IPS-15b (cell line): ENCODE measurements around the gene VSIG2.

Source experiments
- H3K27me3 ChIP-seq: one replicate; pipeline ENCODE4 v1.6.1; 2013; ENCODE audit warnings: low read length; ENCODE audit not compliant: control insufficient read depth, insufficient read depth
- H3K36me3 ChIP-seq: one replicate; pipeline ENCODE4 v1.6.1; 2013; ENCODE audit warnings: low read length; ENCODE audit not compliant: control insufficient read depth, insufficient read depth
- H3K4me1 ChIP-seq: one replicate; pipeline ENCODE4 v1.6.1; 2013; ENCODE audit warnings: mild to moderate bottlenecking, low read length; ENCODE audit not compliant: control insufficient read depth, insufficient read depth
- H3K4me3 ChIP-seq: one replicate; pipeline ENCODE4 v1.5.1; 2013; ENCODE audit warnings: low read depth, low read length
- H3K9ac ChIP-seq: one replicate; pipeline ENCODE4 v1.6.1; 2013; ENCODE audit warnings: low read depth, mild to moderate bottlenecking, low read length
- H3K9me3 ChIP-seq: one replicate; pipeline ENCODE4 v1.6.1; 2013; ENCODE audit warnings: mild to moderate bottlenecking, low read length; ENCODE audit not compliant: control insufficient read depth, insufficient read depth

VSIG2 gene

DNA sequence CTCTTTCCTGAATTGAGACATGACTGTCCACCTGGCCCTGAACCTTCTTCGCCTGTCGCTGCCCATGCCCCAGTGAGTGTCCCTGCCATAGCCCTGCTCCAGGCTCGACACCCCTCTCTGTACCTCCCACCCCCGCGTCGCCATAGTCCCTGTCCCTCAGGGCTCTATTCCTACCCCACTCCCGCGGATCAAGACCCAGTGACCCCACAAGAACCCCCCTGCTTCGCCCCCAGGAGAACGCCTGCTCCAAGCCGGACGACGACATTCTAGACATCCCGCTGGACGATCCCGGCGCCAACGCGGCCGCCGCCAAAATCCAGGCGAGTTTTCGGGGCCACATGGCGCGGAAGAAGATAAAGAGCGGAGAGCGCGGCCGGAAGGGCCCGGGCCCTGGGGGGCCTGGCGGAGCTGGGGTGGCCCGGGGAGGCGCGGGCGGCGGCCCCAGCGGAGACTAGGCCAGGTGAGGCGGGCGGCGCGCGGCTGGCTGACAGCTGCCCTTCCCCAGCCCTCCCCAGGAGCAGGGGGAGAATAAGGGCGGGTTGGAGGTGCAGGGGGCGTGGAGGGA is 6.7 kb downstream of the VSIG2 start:
- Histone ChIP-seq H3K4me3 (peak overlapping the region; percentile 85), H3K9me3 (no peaks in the 10 kb centered on the region), H3K9ac (no peak overlapping the region), H3K27me3 (peaks cover 95% of the 10 kb centered on the region), H3K36me3 (no peaks in the 10 kb centered on the region), H3K4me1 (peaks cover 9% of the 10 kb centered on the region)

DNA sequence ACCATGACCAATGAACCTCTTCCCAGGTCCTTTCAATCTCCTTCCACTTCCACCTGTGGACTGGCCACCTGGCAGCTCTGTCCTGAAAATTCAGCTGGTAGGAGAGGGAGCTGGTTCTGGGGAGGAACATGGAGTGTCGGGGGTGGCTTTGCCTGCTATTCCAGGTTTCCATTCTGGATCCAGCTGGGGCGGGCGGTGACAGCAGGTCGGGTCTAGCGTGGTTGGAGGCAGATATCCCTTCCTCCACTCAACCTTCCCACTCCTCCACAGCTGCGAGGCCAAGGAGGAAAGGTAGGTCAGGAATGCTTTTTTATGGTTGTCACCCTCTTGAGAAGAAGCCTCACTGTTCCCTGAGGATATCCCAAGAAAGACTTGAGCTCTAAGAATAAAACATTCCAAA is 9.0 kb downstream of the VSIG2 start:
- no peaks in the 10 kb centered on the region for H3K9me3 ChIP-seq
- peaks cover 91% of the 10 kb centered on the region for H3K27me3 ChIP-seq
- peaks cover 12% of the 10 kb centered on the region for H3K4me1 ChIP-seq
- H3K4me3 ChIP-seq: peak overlapping the region; percentile 1
- no peak overlapping the region for H3K9ac ChIP-seq
- H3K36me3 ChIP-seq: no peaks in the 10 kb centered on the region

DNA sequence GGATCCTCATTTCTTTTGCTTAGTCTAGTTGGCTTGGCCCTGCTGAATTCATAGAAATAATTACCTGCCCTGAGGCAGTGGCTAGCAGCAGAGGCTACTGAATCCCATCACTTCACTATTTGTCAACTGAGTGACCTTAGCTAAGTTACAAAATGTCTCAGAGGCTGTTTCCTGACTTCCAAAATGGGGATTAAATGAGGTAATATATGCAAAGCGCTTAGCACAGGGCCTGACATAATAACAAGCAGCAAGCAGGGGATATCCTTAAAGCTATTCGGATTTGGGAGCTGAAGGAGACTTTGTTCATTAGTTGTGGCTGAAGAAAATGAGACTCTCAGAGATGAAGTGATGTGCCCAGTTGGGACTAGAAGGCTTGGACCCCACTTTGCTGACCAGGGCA is 9.5 kb downstream of the VSIG2 start:
- Histone ChIP-seq H3K4me3 (no peak overlapping the region), H3K27me3 (peaks cover 91% of the 10 kb centered on the region), H3K36me3 (no peaks in the 10 kb centered on the region)

DNA sequence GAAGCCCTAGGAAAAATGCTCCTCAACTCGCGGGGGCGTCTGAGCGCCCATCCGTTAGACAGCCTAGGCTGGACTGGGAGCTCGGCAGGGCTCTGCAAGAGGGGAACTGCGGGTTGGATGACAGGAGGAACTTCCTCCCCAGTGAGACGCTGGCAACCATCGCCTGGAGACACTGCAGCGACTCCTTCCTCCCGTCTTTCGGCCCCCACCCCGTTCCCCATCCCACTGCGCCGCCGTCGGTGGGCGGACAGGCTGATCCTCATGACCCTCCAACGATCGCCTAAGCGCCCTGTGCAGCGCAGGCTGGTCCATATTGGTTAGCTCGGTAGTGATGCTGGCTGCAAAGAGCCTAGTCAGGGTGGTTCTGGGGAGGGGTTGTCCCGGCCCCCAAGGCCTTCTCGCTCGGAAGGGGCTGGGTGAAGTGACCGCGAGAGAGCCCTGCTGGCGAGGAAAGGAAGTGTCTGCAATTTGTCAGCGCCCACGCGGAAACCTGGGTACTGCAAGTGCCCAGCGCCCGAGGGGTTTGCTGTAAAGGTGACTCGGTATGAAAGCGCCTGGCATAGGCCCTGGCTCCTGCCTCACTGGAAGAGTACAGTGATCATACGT is 11.7 kb downstream of the VSIG2 start:
- Histone ChIP-seq H3K9ac (no peak overlapping the region), H3K36me3 (no peaks in the 10 kb centered on the region), H3K4me1 (peaks cover 3% of the 10 kb centered on the region), H3K9me3 (no peaks in the 10 kb centered on the region), H3K27me3 (peaks cover 96% of the 10 kb centered on the region), H3K4me3 (peak overlapping the region; percentile 74)

More for the DNA sequence above, 9.5 kb downstream of the VSIG2 start:
- no peaks in the 10 kb centered on the region for H3K9me3 ChIP-seq
- no peak overlapping the region for H3K9ac ChIP-seq
- peaks cover 9% of the 10 kb centered on the region for H3K4me1 ChIP-seq

- peaks cover 3% of the 10 kb centered on the region for H3K4me1 ChIP-seq
- no peaks in the 10 kb centered on the region for H3K36me3 ChIP-seq
- H3K4me3 ChIP-seq: peak within 1 kb of the TSS; percentile 74
- H3K9ac ChIP-seq: no peak within 1 kb of the TSS
- no peaks in the 10 kb centered on the region for H3K9me3 ChIP-seq
- H3K27me3 ChIP-seq: peaks cover 96% of the 10 kb centered on the region
These were observed 12.4 kb downstream of the VSIG2 start, which contains the start of gene NRGN for GRCh38 chr11:124739479-124740276. Gene NRGN (plus strand): TSS chr11:124739942. CDS start chr11:124740085, 143 bp downstream.

DNA sequence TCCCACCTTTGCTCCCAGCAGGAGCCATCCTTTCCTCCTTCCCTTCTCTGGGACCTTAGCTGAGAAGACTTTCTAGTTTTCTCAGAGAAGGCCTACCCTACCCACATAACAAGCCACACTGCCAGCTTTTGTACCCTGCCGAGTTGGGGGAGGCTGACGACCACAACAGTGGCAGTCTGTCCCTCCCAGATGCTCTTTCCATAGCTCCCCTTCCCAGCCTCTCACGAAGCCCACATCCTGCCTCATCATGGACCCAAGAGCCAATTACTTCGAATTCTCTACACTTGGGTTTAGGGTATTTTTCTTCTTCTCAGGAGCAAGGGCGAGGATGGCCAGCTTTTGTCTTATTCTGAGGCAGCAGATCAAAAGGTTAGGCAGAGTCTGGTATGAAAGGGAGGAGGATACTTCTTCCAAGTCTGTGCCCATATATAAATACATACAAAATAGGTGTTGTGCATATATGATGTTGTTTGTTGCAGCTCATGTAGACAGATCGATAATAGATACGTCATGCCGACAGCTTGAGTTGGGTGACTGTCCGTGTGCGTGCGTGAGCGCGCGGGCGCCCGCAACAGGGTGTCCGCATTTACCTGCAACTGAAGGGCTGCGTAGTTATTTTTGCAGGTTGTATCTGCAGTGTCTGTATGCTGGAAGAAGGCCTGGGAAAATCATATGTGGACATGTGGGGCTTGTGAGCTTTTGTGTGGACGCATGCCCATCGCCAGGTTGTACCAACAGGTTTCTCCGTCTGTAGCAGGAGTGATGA is 13.2 kb downstream of the VSIG2 start:
- peak overlapping the region; percentile 74 for H3K4me3 ChIP-seq
- H3K9ac ChIP-seq: no peak overlapping the region
- H3K4me1 ChIP-seq: peaks cover 3% of the 10 kb centered on the region
- peaks cover 96% of the 10 kb centered on the region for H3K27me3 ChIP-seq
- H3K36me3 ChIP-seq: no peaks in the 10 kb centered on the region
- no peaks in the 10 kb centered on the region for H3K9me3 ChIP-seq

DNA sequence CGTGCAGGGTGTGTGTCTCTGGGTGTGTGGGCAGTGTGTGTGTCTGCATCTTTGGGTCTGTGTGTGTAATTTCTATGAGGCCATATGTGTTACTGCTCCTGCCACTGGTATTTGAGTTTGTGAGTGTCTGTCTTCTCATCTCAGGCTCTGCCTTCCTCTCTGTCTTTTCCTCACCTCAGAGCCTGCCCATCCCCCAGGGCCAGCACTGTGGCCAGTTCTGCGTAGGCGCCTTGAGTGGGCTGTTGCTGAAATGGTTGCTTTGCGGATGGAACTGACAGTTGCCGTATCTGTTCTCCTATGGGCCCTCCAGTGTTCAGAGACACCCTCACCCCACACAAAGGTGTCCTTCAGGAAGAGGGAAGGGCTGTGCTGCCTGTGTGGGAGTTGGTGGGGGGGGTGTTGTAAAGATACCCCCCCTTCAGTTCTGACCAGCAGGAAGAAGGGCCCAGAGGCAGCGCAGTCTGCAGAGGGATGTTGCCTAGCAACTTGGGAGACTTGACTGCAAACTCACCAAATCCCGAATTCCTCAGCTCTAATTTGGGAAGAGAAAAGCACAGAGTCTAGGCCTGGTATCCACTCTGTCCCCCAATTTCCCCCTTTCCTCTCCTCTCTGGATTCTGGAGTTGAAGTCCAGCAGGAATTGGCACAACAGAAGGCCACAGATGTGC is 14.3 kb downstream of the VSIG2 start:
- H3K9ac ChIP-seq: no peak overlapping the region
- no peaks in the 10 kb centered on the region for H3K9me3 ChIP-seq
- H3K36me3 ChIP-seq: no peaks in the 10 kb centered on the region
- peaks cover 3% of the 10 kb centered on the region for H3K4me1 ChIP-seq
- H3K27me3 ChIP-seq: peaks cover 88% of the 10 kb centered on the region
- H3K4me3 ChIP-seq: no peak overlapping the region

DNA sequence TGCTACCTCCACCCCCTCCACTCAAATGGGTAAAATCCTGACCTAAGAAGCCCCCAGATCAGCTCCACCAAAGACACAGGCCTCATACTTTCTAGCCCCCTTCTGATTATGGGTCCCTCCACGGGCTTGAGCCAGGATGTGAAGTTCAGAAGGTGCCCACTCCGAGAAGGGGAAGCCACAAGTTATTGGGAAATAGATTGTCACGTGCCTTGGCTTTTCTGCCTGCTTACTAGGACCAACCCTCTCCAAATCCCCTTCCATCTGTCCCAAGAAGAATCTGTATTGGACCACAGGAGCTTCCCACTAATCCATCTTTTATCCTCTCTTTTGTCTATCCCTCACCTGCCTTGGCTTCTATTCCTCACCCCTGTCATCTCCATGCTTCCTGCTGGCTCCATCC is 15.3 kb downstream of the VSIG2 start:
- no peak overlapping the region for H3K4me3 ChIP-seq
- no peak overlapping the region for H3K9ac ChIP-seq
- H3K4me1 ChIP-seq: peaks cover 3% of the 10 kb centered on the region
- H3K36me3 ChIP-seq: no peaks in the 10 kb centered on the region
- H3K9me3 ChIP-seq: no peaks in the 10 kb centered on the region
- H3K27me3 ChIP-seq: peaks cover 79% of the 10 kb centered on the region

DNA sequence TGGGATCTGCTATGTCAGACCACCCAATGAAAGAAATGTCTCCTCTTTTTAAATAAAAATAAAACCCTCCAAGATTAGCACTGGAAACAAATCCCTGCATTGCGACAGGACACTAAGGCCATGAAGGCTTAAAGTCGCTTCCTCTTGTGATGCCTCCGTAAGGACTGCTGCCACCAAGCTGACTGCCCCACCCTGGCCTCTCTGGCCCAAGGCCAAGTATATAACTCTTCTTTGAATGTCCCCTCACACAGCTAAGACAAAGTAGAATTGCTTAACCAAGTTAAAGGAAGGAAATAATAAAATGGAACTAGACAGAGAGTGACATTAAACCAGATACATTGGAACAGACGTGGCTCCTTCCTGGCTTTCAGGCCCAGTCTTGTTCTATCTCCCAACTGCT is 19.8 kb downstream of the VSIG2 start:
- no peaks in the 10 kb centered on the region for H3K4me1 ChIP-seq
- peaks cover 59% of the 10 kb centered on the region for H3K27me3 ChIP-seq
- H3K36me3 ChIP-seq: no peaks in the 10 kb centered on the region
- H3K9ac ChIP-seq: no peak overlapping the region
- H3K4me3 ChIP-seq: no peak overlapping the region
- no peaks in the 10 kb centered on the region for H3K9me3 ChIP-seq

DNA sequence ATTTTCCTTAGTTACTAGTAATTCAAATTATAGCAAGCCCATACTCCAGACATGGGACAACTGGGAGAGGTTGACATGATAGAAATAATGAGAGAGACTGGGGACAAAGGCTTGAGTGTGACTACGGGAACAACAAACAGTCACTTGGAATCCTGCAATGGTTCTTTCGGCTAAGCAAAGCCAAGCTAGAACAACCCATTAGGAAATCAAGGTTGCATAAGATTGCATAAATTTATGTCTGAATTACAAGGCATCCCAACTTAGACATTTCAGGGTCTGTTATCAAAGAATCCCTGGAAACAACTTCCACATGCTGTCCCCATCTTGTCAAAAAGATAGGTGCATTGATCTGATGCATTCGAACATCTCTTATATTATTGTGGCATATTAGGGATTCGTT is 22.5 kb downstream of the VSIG2 start:
- Histone ChIP-seq H3K9ac (no peak overlapping the region), H3K27me3 (peaks cover 57% of the 10 kb centered on the region), H3K4me3 (no peak overlapping the region), H3K36me3 (no peaks in the 10 kb centered on the region), H3K4me1 (peaks cover 14% of the 10 kb centered on the region), H3K9me3 (no peaks in the 10 kb centered on the region)

DNA sequence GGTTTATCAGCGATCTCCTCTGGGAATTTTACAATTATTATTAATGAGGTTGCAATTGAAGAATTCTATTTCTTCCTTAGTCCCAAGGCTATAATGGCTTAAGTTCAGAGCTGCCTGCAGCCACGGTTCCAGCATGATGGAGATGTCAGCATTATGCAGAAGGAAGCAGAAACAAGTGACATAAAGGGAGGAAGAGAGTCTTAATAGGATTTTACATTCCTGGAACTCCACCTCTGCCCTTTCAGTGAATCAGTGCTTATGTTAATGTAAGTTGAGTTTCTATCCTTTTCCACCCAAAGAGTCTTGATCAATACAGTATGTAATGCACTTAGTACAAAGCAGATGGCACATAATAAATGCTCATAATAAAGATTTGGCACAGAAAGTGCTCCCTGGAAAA is 23.9 kb downstream of the VSIG2 start:
- peaks cover 62% of the 10 kb centered on the region for H3K27me3 ChIP-seq
- no peak overlapping the region for H3K4me3 ChIP-seq
- no peak overlapping the region for H3K9ac ChIP-seq
- peaks cover 17% of the 10 kb centered on the region for H3K4me1 ChIP-seq
- no peaks in the 10 kb centered on the region for H3K36me3 ChIP-seq
- no peaks in the 10 kb centered on the region for H3K9me3 ChIP-seq
